Transverse colon (tissue), 4 donors: ENCODE data around the gene CD28. TPM values are rescaled to one million over a fixed set of nuclear protein-coding genes. Genes with fewer than 3 reads are reported as not detected.

Experiments used
- DNase-seq: peaks from one replicate; pipeline ENCODE4 v3.0.0-alpha.2; 2019
- H3K27ac ChIP-seq, 4 donors: fragments of 200-600 bp; sonication (generic); 2 replicates each; pipeline ENCODE4 v1.5.1; 2016 to 2018; ENCODE audit warnings: inconsistent platforms in 4 of 4
- H3K27me3 ChIP-seq: fragments of 200-600 bp; sonication (generic); 2 replicates; pipeline ENCODE4 v1.5.1; 2017; ENCODE audit warnings: inconsistent platforms
- H3K36me3 ChIP-seq, 4 donors: fragments of 200-600 bp; sonication (generic); 2 replicates each; pipeline ENCODE4 v1.5.1; 2017 to 2019; ENCODE audit warnings: inconsistent platforms in 4 of 4
- H3K4me1 ChIP-seq, 4 donors: fragments of 200-600 bp; sonication (generic); 2 replicates each; pipeline ENCODE4 v1.5.1; 2017 to 2020; ENCODE audit warnings: inconsistent platforms in 4 of 4
- H3K4me3 ChIP-seq, 4 donors: fragments of 200-600 bp; sonication (generic); 1 replicate in 1 of 4; 2 replicates in 3 of 4; pipeline versions ENCODE4 v1.5.1 to v1.6.1; 2017 to 2019; ENCODE audit warnings: inconsistent platforms in 4 of 4
- H3K9me3 ChIP-seq, 2 donors: fragments of 200-600 bp; sonication (generic); 2 replicates each; pipeline ENCODE4 v1.5.1; 2017 to 2019; ENCODE audit warnings: inconsistent platforms in 2 of 2
- CTCF ChIP-seq, 5 experiments: fragments of 200-600 bp in 3 of 5; fragments of 450-650 bp in 2 of 5; sonication (generic) in 3 of 5; IDR thresholded peaks; 1 replicate in 2 of 5; 2 replicates in 3 of 5; pipeline ENCODE4 v1.5.1; 2016 to 2017; ENCODE audit warnings: antibody characterized with exemption in 5 of 5, inconsistent platforms in 3 of 5, mild to moderate bottlenecking in 2 of 5, moderate library complexity in 1 of 5
- EP300 ChIP-seq: sonication (generic); formaldehyde crosslinking; IDR thresholded peaks from one replicate; pipeline ENCODE4 v1.6.1; 2017; ENCODE audit warnings: antibody characterized with exemption, low read depth
- POLR2A ChIP-seq: fragments of 450-650 bp; IDR thresholded peaks from one replicate; pipeline ENCODE4 v1.6.1; 2016; ENCODE audit warnings: antibody characterized with exemption, mild to moderate bottlenecking, moderate library complexity
- POLR2AphosphoS5 ChIP-seq, 3 donors: sonication (generic); formaldehyde crosslinking; IDR thresholded peaks; one replicate each; pipeline ENCODE4 v1.6.1; 2016; ENCODE audit warnings: antibody characterized with exemption in 3 of 3
- WGBS, 2 donors: methylation state at CpG; one replicate each; pipeline ENCODE4 v1.1.5; 2018; ENCODE audit warnings: low coverage in 1 of 2; 5-methylcytosine and 5-hydroxymethylcytosine counted together
- in situ Hi-C, 4 donors: fragments of 200-750 bp; cut with MboI; loops; one replicate each; pipeline versions ENCODE4 v1.15.0 to v1.15.1; 2017; ENCODE audit warnings: low sequenced_read_pairs in 3 of 4, low pct_ligation_motif_present in 1 of 4, low pct_unique_long_range_greater_than_20kb in 1 of 4
- intact Hi-C: fragments of 100-400 bp; cut with DNase I; formaldehyde crosslinking; loops from one replicate; pipeline ENCODE4 v1.15.1; 2023; ENCODE audit warnings: low total_unique reads
- small RNA-seq, 4 donors: library from RNA; depleted of rRNA; stranded (forward); fragments of <200 nt; gene quantifications; one replicate each; pipeline ENCODE3, GENCODE V24; 2016
- total RNA-seq, 4 donors: library from RNA; depleted of rRNA; stranded (reverse); fragments of >200 nt; gene quantifications; one replicate each; pipeline ENCODE4 v1.1.0, GENCODE V29; 2016

The CD28 gene
- total RNA-seq, 4 donors from 2014 or later = 0.68 to 2.4 (median 1.5) TPM; not detected in 1

DNA sequence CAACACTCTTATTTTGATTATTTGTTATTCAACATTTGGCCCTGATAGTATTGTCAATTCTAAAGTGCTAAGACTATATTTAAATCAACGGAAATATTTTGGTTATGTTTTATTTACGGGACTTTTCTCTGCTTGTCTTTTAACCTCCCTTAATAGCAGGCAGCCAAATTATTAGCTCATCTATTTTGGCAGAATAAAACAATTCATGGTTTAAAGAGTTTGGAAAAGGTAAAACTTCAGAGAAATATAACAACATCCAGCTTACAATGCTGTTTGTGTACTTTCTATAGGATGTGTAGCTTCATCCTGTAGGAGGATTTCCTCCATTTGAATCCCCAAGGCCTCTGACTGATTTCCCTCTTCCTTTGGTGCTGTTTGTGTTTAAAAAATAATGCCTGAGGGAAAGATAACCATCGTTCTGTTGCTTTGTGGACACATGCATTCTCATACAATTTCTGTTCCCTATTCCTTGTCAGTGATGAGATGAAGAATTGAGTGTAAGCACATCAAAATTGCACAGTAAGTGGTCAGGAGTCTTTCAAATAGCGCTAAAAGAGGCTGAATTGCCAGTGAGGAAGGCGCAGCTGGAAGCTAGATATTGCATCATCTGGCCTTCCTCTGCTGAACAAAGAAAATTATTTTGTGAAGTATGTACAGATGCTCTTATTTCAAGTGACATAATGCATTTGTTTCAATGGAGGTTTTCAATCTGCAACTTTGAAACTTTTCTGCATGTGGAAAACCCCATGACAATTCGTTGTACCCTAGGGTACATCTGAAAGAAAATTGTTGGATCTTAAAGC is 80.3 kb downstream of the CD28 start:
- Histone ChIP-seq H3K4me1 (peaks cover 5 to 39% (median 15%) of the 10 kb centered on the region in 4 donors), H3K9me3 (no peaks in the 10 kb centered on the region), H3K36me3 (no peaks in the 10 kb centered on the region), H3K27me3 (no peaks in the 10 kb centered on the region), H3K27ac (peak overlapping the region; percentile 7 to 48 (median 40)), H3K4me3 (no peak overlapping the region)
- in situ Hi-C loops (no loop called here), intact Hi-C loops (no loop called here)
- no peak for DNase-seq
- WGBS, 2 donors = 71 to 72% methylated on average over 6 of the region's 6 CpGs
- TF ChIP-seq POLR2AphosphoS5 (IDR thresholded peaks at IDR 0.05) (no peak), EP300 (no peak), POLR2A (no peak), CTCF (IDR thresholded peaks at IDR 0.05) (no peak)

GRCh38 chr2:203787979-203788378 is 81.5 kb downstream of the CD28 start:
- in situ Hi-C loops = no loop called here
- H3K4me3 ChIP-seq = no peak overlapping the region
- no peak for DNase-seq

More at GRCh38 chr2:203787979-203788378, 81.5 kb downstream of the CD28 start:
- intact Hi-C loops = no loop called here
- H3K27ac ChIP-seq = peak overlapping the region in 3 of 4 donors; percentile 13 to 38 (median 17)
- no peaks in the 10 kb centered on the region for H3K9me3 ChIP-seq
- no peaks in the 10 kb centered on the region for H3K27me3 ChIP-seq
- no peak for TF ChIP-seq POLR2AphosphoS5 (IDR thresholded peaks at IDR 0.05)
- TF ChIP-seq CTCF (IDR thresholded peaks at IDR 0.05) = no peak
- no peak for TF ChIP-seq POLR2A
- no peak for TF ChIP-seq EP300
- WGBS, 2 donors = 51 to 63% methylated on average over 2 of the region's 2 CpGs
- no peaks in the 10 kb centered on the region for H3K36me3 ChIP-seq
- peaks cover 5 to 33% (median 10%) of the 10 kb centered on the region in 4 donors for H3K4me1 ChIP-seq

Small RNA genes within 50 kb of the gene (small RNA-seq; reads per million reads assigned to genes)
- gene AC125238.1 (0 reads per million in 4 donors), gene RNU6-474P (0 to 0.28 (median 0) reads per million in 4 donors)

Other genes starting within 250 kb of the CD28 start
- gene RAPH1, start 171.3 kb upstream of the CD28 start, total RNA-seq = 100 to 1,000 TPM in 1 of 4 donors, 10 to 100 TPM in 3; 36.0 to 160 (median 41.8) TPM
- gene CTLA4, start 161.1 kb downstream of the CD28 start, total RNA-seq = 1 to 10 TPM in 1 of 4 donors, not detected in 3; 2.5 TPM
- 1 to 10 TPM in 1 of 4 donors, under 1 TPM in 2, not detected in 1; 0.41 to 1.3 (median 0.60) TPM for gene ICOS, start 230.1 kb downstream of the CD28 start, total RNA-seq